ENCODE results near the gene KCNIP4.

GRCh38 chr4:20997886-20998285 is 950.7 kb downstream of the KCNIP4 start:
- TF ChIP-seq CTCF (conservative IDR thresholded peaks at IDR 0.05; ENCODE audit: low read depth, low read length) (no peak), MXI1 (IDR thresholded peaks at IDR 0.05; ENCODE audit: borderline replicate concordance, low read depth, low read length) (no peak), SMC3 (IDR thresholded peaks at IDR 0.05; ENCODE audit: low read depth, low read length) (no peak), NFE2L2 (IDR thresholded peaks at IDR 0.05; ENCODE audit: low read depth, low read length) (no peak), RAD21 (IDR thresholded peaks at IDR 0.05; ENCODE audit: low read length) (no peak), POLR2A (IDR thresholded peaks at IDR 0.05; ENCODE audit: low read depth, low read length) (no peak), USF2 (IDR thresholded peaks at IDR 0.05; ENCODE audit: low read depth, low read length) (no peak), MAFK (IDR thresholded peaks at IDR 0.05; ENCODE audit: low read depth, low read length) (no peak)
